ENCODE data around the gene ZNF470.

The ZNF470 gene

DNA sequence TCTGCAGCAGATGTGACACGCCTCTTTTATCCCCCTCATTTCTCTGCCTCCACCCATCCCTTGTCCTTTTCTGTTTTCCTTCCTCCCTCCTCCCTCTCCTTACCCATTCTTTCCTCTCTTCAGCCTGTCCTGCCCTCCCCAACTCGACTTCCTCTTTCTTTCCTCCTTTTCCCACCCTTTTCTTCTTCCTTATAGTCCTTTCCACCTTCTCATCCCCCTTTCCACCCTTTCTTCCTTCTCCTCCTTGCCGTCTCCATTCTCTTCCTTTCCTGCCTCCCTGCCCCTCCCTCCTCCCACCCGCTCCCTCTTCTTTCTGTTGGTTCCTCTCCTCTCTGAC, 27.1 kb downstream of the ZNF470 start:
- Histone ChIP-seq H3K4me1 (ENCODE audit: control extremely low read depth in 1 of 4, control insufficient read depth in 4 of 4, insufficient read depth in 4 of 4, low read length in 3 of 4) (peaks cover 2 to 11% (median 7%) of the 10 kb centered on the region in 4 experiments), H3K27ac (ENCODE audit: insufficient read depth in 1 of 2, low read depth in 1 of 2, low read length in 2 of 2, poor library complexity in 1 of 2, severe bottlenecking in 2 of 2) (no peak overlapping the region), H3K4me3 (ENCODE audit: control insufficient read depth in 1 of 7, extremely low read depth in 1 of 7, insufficient read depth in 4 of 7, low read depth in 2 of 7, low read length in 6 of 7) (peak overlapping the region in 3 of 7 experiments; percentile 83 to 93 (median 91)), H3K27me3 (replicated peaks in 2 of 5; ENCODE audit: control insufficient read depth in 4 of 5, insufficient read depth in 5 of 5, low read length in 4 of 5) (no peaks in the 10 kb centered on the region), H3K9me3 (ENCODE audit: control extremely low read depth in 1 of 5, control insufficient read depth in 4 of 5, insufficient read depth in 2 of 5, low read depth in 1 of 5, low read length in 4 of 5) (peaks cover 0 to 42% (median 25%) of the 10 kb centered on the region in 5 experiments), H3K36me3 (ENCODE audit: control insufficient read depth in 4 of 4, insufficient read depth in 4 of 4, low read length in 3 of 4) (peaks cover 0 to 23% (median 7%) of the 10 kb centered on the region in 4 experiments)
- ChIA-PET CTCF (no interaction called here), POLR2A (no interaction called here)
- no peak for DNase-seq
- WGBS (ENCODE audit: insufficient coverage): 70% methylated on average over 4 of the region's 4 CpGs

DNA sequence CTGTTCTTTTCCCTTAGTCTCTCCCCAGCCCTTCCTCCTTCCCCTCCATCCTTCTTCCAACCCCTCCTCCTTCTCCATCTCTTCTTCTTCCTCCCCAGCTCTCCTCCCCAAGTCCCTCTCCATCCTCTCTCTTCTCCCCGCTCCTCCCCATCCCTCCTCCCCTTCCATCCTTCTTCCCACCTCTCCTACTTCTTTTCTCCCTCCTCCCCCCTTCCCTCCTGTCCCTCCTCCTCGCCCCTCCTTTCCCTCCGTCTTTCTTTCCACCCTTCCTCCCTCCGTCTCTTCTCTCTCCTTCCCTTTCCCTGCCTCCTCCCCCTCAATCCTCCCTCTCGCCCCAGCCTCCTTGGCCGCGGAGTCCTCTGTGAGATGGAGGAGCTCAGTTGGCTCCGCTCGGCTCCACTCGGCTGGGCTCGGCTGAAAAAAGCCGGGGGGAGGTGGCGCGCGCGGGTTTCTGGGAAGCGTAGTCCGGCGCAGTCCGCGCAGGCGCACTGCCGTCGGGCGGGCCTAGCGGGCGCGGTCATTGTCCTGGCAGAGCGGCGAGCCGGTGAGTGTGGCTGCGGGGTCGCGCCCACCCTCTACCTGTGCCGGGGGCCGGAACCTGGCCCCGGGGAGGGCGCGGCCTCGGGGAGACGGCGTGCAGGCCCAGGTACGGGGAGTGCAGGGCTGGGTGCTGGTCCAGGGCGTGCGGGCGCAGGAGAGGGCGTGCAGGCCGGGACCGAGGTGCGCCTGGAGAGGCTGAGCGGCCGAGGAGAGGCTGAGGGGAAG, 27.7 kb downstream of the ZNF470 start, which contains the start of gene ZNF71:
TSS of gene ZNF71 (plus strand) at position 520 of the 765 bp plus-strand sequence. CDS start 6,257 bp downstream, outside the sequence.
- peak within 1 kb of the TSS; percentile 70 to 94 (median 91) for H3K4me3 ChIP-seq (ENCODE audit: control insufficient read depth in 1 of 7, extremely low read depth in 1 of 7, insufficient read depth in 4 of 7, low read depth in 2 of 7, low read length in 6 of 7)
- no peaks in the 10 kb centered on the region for H3K27me3 ChIP-seq (replicated peaks in 2 of 5; ENCODE audit: control insufficient read depth in 4 of 5, insufficient read depth in 5 of 5, low read length in 4 of 5)
- CTCF ChIA-PET: interaction anchor here (0.7 kb wide), 1 partner anchor 140 kb away, joined by 3 read pairs; no protein-coding TSS in a partner anchor
- DNase-seq: peak; percentile 86 to 93 (median 92)
- H3K4me1 ChIP-seq (ENCODE audit: control extremely low read depth in 1 of 4, control insufficient read depth in 4 of 4, insufficient read depth in 4 of 4, low read length in 3 of 4): peaks cover 2 to 11% (median 7%) of the 10 kb centered on the region in 4 experiments
- H3K9me3 ChIP-seq (ENCODE audit: control extremely low read depth in 1 of 5, control insufficient read depth in 4 of 5, insufficient read depth in 2 of 5, low read depth in 1 of 5, low read length in 4 of 5): peaks cover 0 to 38% (median 20%) of the 10 kb centered on the region in 5 experiments
- 0% methylated on average over 31 of the region's 52 CpGs for WGBS (ENCODE audit: insufficient coverage)
- peak within 1 kb of the TSS; percentile 43 to 77 for H3K27ac ChIP-seq (ENCODE audit: insufficient read depth in 1 of 2, low read depth in 1 of 2, low read length in 2 of 2, poor library complexity in 1 of 2, severe bottlenecking in 2 of 2)
- POLR2A ChIA-PET: interaction anchor here (0.6 to 1.0 kb wide), 2 partner anchors 14 to 87 kb away, joined by 3 read pairs; no protein-coding TSS in a partner anchor
- H3K36me3 ChIP-seq (ENCODE audit: control insufficient read depth in 4 of 4, insufficient read depth in 4 of 4, low read length in 3 of 4): peaks cover 0 to 23% (median 7%) of the 10 kb centered on the region in 4 experiments

DNA sequence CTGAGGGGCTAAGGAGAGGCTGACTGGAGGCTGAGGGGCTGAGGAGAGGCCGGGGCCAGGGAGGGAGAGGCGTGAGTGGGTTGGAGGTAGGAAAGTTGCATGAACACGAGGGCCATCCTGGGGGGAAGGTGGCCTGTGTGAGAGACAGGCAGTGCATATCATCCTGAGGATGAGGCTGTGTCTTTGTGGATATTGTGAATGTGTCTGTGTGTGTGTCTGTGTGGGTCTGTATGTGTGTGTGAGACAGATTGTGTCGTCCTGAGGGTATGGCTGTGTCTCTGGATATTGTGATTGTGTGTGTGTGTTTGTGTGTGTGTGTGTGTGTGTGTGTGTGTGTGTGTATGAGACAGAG, 28.3 kb downstream of the ZNF470 start:
- H3K4me1 ChIP-seq (ENCODE audit: control extremely low read depth in 1 of 4, control insufficient read depth in 4 of 4, insufficient read depth in 4 of 4, low read length in 3 of 4): peaks cover 2 to 11% (median 7%) of the 10 kb centered on the region in 4 experiments
- H3K27me3 ChIP-seq (replicated peaks in 2 of 5; ENCODE audit: control insufficient read depth in 4 of 5, insufficient read depth in 5 of 5, low read length in 4 of 5): no peaks in the 10 kb centered on the region
- CTCF ChIA-PET: no interaction called here
- WGBS (ENCODE audit: insufficient coverage): 0% methylated on average over 3 of the region's 4 CpGs
- POLR2A ChIA-PET: interaction anchor here (0.6 to 1.0 kb wide), 2 partner anchors 14 to 87 kb away, joined by 3 read pairs; no protein-coding TSS in a partner anchor
- peak overlapping the region; percentile 43 to 77 for H3K27ac ChIP-seq (ENCODE audit: insufficient read depth in 1 of 2, low read depth in 1 of 2, low read length in 2 of 2, poor library complexity in 1 of 2, severe bottlenecking in 2 of 2)
- H3K4me3 ChIP-seq (ENCODE audit: control insufficient read depth in 1 of 7, extremely low read depth in 1 of 7, insufficient read depth in 4 of 7, low read depth in 2 of 7, low read length in 6 of 7): peak overlapping the region; percentile 70 to 94 (median 91)
- H3K9me3 ChIP-seq (ENCODE audit: control extremely low read depth in 1 of 5, control insufficient read depth in 4 of 5, insufficient read depth in 2 of 5, low read depth in 1 of 5, low read length in 4 of 5): peaks cover 0 to 35% (median 17%) of the 10 kb centered on the region in 5 experiments
- no peak for DNase-seq
- H3K36me3 ChIP-seq (ENCODE audit: control insufficient read depth in 4 of 4, insufficient read depth in 4 of 4, low read length in 3 of 4): peaks cover 0 to 23% (median 7%) of the 10 kb centered on the region in 4 experiments

DNA sequence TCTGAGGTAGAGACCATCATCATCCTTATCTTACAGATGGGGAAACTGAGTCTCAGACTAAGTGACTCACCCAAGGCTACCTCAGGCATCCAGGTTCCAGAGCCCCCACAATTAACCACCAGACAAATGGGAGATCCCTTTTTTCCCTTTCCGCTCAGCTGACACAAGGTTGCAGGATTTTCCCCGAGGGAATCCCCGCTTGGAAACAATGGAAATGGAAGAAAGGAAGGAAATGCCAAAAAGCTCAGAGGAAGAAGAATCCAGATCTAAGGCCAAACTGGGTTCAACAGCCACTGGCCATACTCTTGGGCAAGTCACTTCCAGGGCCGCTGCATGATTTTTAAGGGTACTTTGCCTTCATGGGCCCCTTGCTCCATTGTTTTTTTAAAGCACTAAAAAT, 29.4 kb downstream of the ZNF470 start:
- DNase-seq: no peak
- POLR2A ChIA-PET: interaction anchor here (0.6 kb wide), 1 partner anchor 722 kb away, joined by 3 read pairs; no protein-coding TSS in a partner anchor
- CTCF ChIA-PET: no interaction called here
- Histone ChIP-seq H3K36me3 (ENCODE audit: control insufficient read depth in 4 of 4, insufficient read depth in 4 of 4, low read length in 3 of 4) (peaks cover under 1 to 35% (median 19%) of the 10 kb centered on the region in 4 experiments), H3K27ac (ENCODE audit: insufficient read depth in 1 of 2, low read depth in 1 of 2, low read length in 2 of 2, poor library complexity in 1 of 2, severe bottlenecking in 2 of 2) (no peak overlapping the region), H3K9me3 (ENCODE audit: control extremely low read depth in 1 of 5, control insufficient read depth in 4 of 5, insufficient read depth in 2 of 5, low read depth in 1 of 5, low read length in 4 of 5) (peaks cover 0 to 40% (median 25%) of the 10 kb centered on the region in 5 experiments), H3K4me3 (ENCODE audit: control insufficient read depth in 1 of 7, extremely low read depth in 1 of 7, insufficient read depth in 4 of 7, low read depth in 2 of 7, low read length in 6 of 7) (peak overlapping the region in 1 of 7 experiments; percentile 20), H3K27me3 (replicated peaks in 2 of 5; ENCODE audit: control insufficient read depth in 4 of 5, insufficient read depth in 5 of 5, low read length in 4 of 5) (no peaks in the 10 kb centered on the region), H3K4me1 (ENCODE audit: control extremely low read depth in 1 of 4, control insufficient read depth in 4 of 4, insufficient read depth in 4 of 4, low read length in 3 of 4) (peaks cover 2 to 11% (median 7%) of the 10 kb centered on the region in 4 experiments)
- 77% methylated on average over 3 of the region's 4 CpGs for WGBS (ENCODE audit: insufficient coverage)

DNA sequence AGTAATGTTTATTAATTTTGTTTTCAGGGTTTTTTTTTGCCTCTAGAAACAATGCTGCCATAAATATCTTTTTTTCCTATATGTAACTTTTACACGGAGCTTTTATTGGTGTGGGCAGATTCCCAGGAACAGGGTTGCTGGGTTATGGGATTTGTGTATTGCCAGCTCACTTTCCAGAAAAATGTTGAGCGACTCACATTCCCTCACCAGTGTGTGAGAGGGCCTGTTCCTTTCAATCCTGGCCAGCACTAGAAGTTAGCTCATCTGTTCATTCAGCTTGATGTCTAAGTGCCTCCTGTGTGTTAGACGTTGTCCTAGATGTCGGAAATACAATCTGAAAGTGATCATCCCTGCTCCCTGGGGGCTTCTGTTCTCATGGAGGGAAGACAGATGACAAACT, 30.4 kb downstream of the ZNF470 start:
- WGBS (ENCODE audit: insufficient coverage): 100% methylated on average over 3 of the region's 4 CpGs
- Histone ChIP-seq H3K4me3 (ENCODE audit: control insufficient read depth in 1 of 7, extremely low read depth in 1 of 7, insufficient read depth in 4 of 7, low read depth in 2 of 7, low read length in 6 of 7) (no peak overlapping the region), H3K27ac (ENCODE audit: insufficient read depth in 1 of 2, low read depth in 1 of 2, low read length in 2 of 2, poor library complexity in 1 of 2, severe bottlenecking in 2 of 2) (no peak overlapping the region), H3K27me3 (replicated peaks in 2 of 5; ENCODE audit: control insufficient read depth in 4 of 5, insufficient read depth in 5 of 5, low read length in 4 of 5) (no peaks in the 10 kb centered on the region), H3K4me1 (ENCODE audit: control extremely low read depth in 1 of 4, control insufficient read depth in 4 of 4, insufficient read depth in 4 of 4, low read length in 3 of 4) (peaks cover 2 to 11% (median 7%) of the 10 kb centered on the region in 4 experiments), H3K9me3 (ENCODE audit: control extremely low read depth in 1 of 5, control insufficient read depth in 4 of 5, insufficient read depth in 2 of 5, low read depth in 1 of 5, low read length in 4 of 5) (peaks cover 5 to 45% (median 31%) of the 10 kb centered on the region in 5 experiments), H3K36me3 (ENCODE audit: control insufficient read depth in 4 of 4, insufficient read depth in 4 of 4, low read length in 3 of 4) (peaks cover 5 to 44% (median 27%) of the 10 kb centered on the region in 4 experiments)
- POLR2A ChIA-PET: no interaction called here
- CTCF ChIA-PET: no interaction called here
- no peak for DNase-seq

DNA sequence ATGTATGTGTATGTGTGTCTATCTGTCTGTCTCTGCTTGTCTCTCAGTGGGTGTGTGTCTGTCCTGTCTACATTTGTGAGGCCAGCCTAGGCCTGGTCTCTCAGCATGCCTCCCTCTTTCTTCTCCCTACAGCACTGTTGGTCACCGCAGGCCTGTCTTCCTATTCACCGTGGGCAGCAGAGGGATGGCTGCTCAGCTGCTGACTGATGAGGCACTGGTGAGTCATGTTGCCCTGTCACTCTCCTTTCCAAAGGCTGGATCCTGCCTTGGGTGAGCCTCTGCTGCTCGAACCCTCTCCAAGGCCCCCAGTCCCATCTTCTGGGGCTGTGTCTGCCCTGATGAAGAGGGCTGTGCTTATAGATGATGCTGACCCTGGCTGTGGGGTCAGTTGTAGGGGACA, 34.1 kb downstream of the ZNF470 start:
- no peak overlapping the region for H3K4me3 ChIP-seq (ENCODE audit: control insufficient read depth in 1 of 7, extremely low read depth in 1 of 7, insufficient read depth in 4 of 7, low read depth in 2 of 7, low read length in 6 of 7)
- no peaks in the 10 kb centered on the region for H3K4me1 ChIP-seq (ENCODE audit: control extremely low read depth in 1 of 4, control insufficient read depth in 4 of 4, insufficient read depth in 4 of 4, low read length in 3 of 4)
- no peaks in the 10 kb centered on the region for H3K27me3 ChIP-seq (replicated peaks in 2 of 5; ENCODE audit: control insufficient read depth in 4 of 5, insufficient read depth in 5 of 5, low read length in 4 of 5)
- peaks cover 11 to 73% (median 42%) of the 10 kb centered on the region in 4 experiments for H3K36me3 ChIP-seq (ENCODE audit: control insufficient read depth in 4 of 4, insufficient read depth in 4 of 4, low read length in 3 of 4)
- 90% methylated on average over 2 of the region's 3 CpGs for WGBS (ENCODE audit: insufficient coverage)
- DNase-seq: no peak
- ChIA-PET POLR2A (no interaction called here), CTCF (no interaction called here)
- H3K27ac ChIP-seq (ENCODE audit: insufficient read depth in 1 of 2, low read depth in 1 of 2, low read length in 2 of 2, poor library complexity in 1 of 2, severe bottlenecking in 2 of 2): no peak overlapping the region
- H3K9me3 ChIP-seq (ENCODE audit: control extremely low read depth in 1 of 5, control insufficient read depth in 4 of 5, insufficient read depth in 2 of 5, low read depth in 1 of 5, low read length in 4 of 5): peaks cover 12 to 78% (median 53%) of the 10 kb centered on the region in 5 experiments

DNA sequence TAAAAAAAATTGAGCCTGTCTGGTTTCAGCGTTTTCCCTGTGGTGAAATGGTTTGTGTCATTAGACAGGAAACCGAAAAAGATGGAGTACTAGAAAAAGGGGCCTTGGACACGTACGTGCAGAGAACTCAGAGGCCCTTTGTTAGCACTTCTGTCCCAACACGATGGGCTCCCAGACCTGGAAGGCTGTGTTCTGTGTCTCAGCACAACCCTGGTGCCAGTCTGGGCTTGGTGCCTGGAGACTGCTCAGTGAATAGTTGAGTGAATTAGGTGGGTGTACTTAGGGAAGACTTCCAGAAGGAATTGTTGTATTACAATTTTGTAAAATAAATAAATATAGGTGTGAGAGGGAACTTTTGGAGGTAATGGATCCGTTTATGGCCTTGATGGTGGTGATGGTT, 36.6 kb downstream of the ZNF470 start:
- no peak for DNase-seq
- WGBS (ENCODE audit: insufficient coverage): 95% methylated on average over 4 of the region's 6 CpGs
- H3K4me1 ChIP-seq (ENCODE audit: control extremely low read depth in 1 of 4, control insufficient read depth in 4 of 4, insufficient read depth in 4 of 4, low read length in 3 of 4): no peaks in the 10 kb centered on the region
- H3K36me3 ChIP-seq (ENCODE audit: control insufficient read depth in 4 of 4, insufficient read depth in 4 of 4, low read length in 3 of 4): peaks cover 13 to 68% (median 36%) of the 10 kb centered on the region in 4 experiments
- no peaks in the 10 kb centered on the region for H3K27me3 ChIP-seq (replicated peaks in 2 of 5; ENCODE audit: control insufficient read depth in 4 of 5, insufficient read depth in 5 of 5, low read length in 4 of 5)
- ChIA-PET CTCF (no interaction called here), POLR2A (no interaction called here)
- no peak overlapping the region for H3K27ac ChIP-seq (ENCODE audit: insufficient read depth in 1 of 2, low read depth in 1 of 2, low read length in 2 of 2, poor library complexity in 1 of 2, severe bottlenecking in 2 of 2)
- H3K4me3 ChIP-seq (ENCODE audit: control insufficient read depth in 1 of 7, extremely low read depth in 1 of 7, insufficient read depth in 4 of 7, low read depth in 2 of 7, low read length in 6 of 7): no peak overlapping the region
- H3K9me3 ChIP-seq (ENCODE audit: control extremely low read depth in 1 of 5, control insufficient read depth in 4 of 5, insufficient read depth in 2 of 5, low read depth in 1 of 5, low read length in 4 of 5): peaks cover 12 to 85% (median 62%) of the 10 kb centered on the region in 5 experiments
